ENCODE measurements around the gene TMEM86B.

GRCh38 chr19:55227241-55228014 lies 1.1 kb downstream of the TMEM86B start:
- TF ChIP-seq POLR2A (IDR thresholded peaks at IDR 0.05) (no peak), CTCF (IDR thresholded peaks at IDR 0.05) (no peak)

All from thyroid gland (tissue), 4 donors.